ENCODE results near the gene METTL27. TPM values are rescaled to one million over a fixed set of nuclear protein-coding genes. Genes with fewer than 3 reads are reported as not detected.
A peak's percentile ranks its signal among the peaks of the same experiment; 100 is the strongest.

Gene METTL27
- total RNA-seq, 1 experiment from 2014 or later: 1.7 TPM

DNA sequence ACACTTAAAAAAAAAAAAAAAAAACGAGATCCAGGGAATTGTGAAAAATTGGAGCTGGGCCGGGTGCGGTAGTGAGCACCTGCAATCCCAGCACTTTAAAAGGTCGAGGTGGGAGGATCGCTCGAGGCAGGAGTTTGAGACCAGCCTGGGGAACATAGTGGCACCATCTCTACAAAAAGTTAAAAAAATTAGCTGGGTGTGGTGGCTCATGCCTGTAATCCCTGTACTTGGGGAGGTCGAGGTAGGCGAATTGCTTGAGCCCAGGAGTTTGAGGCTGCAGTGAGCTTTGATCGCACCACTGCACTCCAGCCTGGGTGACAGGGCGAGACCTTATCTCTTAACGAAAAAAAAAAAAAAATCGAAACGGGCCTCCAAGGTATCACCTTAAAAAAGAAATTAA lies 9.5 kb downstream of the METTL27 start:
- Histone ChIP-seq H3K4me1 (peaks cover 27% of the 10 kb centered on the region), H3K4me3 (ENCODE audit: low read depth, low read length) (peak overlapping the region; percentile 82), H3K36me3 (ENCODE audit: control insufficient read depth, insufficient read depth, low read length) (peaks cover 9% of the 10 kb centered on the region), H3K27me3 (replicated peaks; ENCODE audit: control insufficient read depth, insufficient read depth, low read length) (no peaks in the 10 kb centered on the region), H3K9me3 (no peaks in the 10 kb centered on the region)
- H3K9me3 Mint-ChIP-seq (ENCODE audit: unreplicated experiment): no peaks in the 10 kb centered on the region
- TF ChIP-seq CTCF (IDR thresholded peaks at IDR 0.05; ENCODE audit: insufficient read depth in 1 of 2, low read depth in 1 of 2, low read length in 1 of 2, severe bottlenecking in 1 of 2, unreplicated experiment in 1 of 2): no peak
- peaks cover 48% of the 10 kb centered on the region for H3K36me3 Mint-ChIP-seq (ENCODE audit: insufficient read depth, unreplicated experiment)
- H3K4me3 Mint-ChIP-seq (ENCODE audit: unreplicated experiment): peak overlapping the region; percentile 75
- H3K27me3 Mint-ChIP-seq (ENCODE audit: insufficient read depth, unreplicated experiment): no peaks in the 10 kb centered on the region
- intact Hi-C loops (cut with micrococcal nuclease; ENCODE audit: unreplicated experiment): loop anchor here (1.0 kb wide), 1 partner anchor 90 kb away; no protein-coding TSS in a partner anchor
- peak overlapping the region; percentile 98 for H3K27ac Mint-ChIP-seq (ENCODE audit: unreplicated experiment)
- H3K4me1 Mint-ChIP-seq (ENCODE audit: low read depth, unreplicated experiment): peaks cover 39% of the 10 kb centered on the region
- ChIA-PET CTCF (interaction anchor here (0.7 kb wide), 1 partner anchor 95 kb away, joined by 3 read pairs; no protein-coding TSS in a partner anchor), POLR2A (interaction anchor here (0.6 to 6.0 kb wide), 10 partner anchors 10 to 306 kb away, joined by 3 to 127 read pairs (median 6); partner anchors contain the start of genes ABHD11 and METTL27)
- DNase-seq: no peak
- no TSS peak for BruUV-seq (replicated peaks)

DNA sequence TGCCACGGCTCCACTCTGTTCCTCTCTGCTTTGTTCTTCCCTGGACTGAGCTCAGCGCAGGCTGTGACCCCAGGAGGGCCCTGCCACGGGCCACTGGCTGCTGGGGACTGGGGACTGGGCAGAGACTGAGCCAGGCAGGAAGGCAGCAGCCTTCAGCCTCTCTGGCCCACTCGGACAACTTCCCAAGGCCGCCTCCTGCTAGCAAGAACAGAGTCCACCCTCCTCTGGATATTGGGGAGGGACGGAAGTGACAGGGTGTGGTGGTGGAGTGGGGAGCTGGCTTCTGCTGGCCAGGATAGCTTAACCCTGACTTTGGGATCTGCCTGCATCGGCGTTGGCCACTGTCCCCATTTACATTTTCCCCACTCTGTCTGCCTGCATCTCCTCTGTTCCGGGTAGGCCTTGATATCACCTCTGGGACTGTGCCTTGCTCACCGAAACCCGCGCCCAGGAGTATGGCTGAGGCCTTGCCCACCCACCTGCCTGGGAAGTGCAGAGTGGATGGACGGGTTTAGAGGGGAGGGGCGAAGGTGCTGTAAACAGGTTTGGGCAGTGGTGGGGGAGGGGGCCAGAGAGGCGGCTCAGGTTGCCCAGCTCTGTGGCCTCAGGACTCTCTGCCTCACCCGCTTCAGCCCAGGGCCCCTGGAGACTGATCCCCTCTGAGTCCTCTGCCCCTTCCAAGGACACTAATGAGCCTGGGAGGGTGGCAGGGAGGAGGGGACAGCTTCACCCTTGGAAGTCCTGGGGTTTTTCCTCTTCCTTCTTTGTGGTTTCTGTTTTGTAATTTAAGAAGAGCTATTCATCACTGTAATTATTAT lies 10.3 kb downstream of the METTL27 start:
- no TSS peak for BruUV-seq (replicated peaks)
- peak overlapping the region; percentile 75 for H3K4me3 Mint-ChIP-seq (ENCODE audit: unreplicated experiment)
- no peaks in the 10 kb centered on the region for H3K9me3 Mint-ChIP-seq (ENCODE audit: unreplicated experiment)
- CTCF ChIA-PET: interaction anchor here (0.6 to 0.7 kb wide), 2 partner anchors 94 to 370 kb away, joined by 3 to 4 read pairs; no protein-coding TSS in a partner anchor
- POLR2A ChIA-PET: interaction anchor here (0.6 to 6.0 kb wide), 8 partner anchors 10 to 310 kb away, joined by 3 to 127 read pairs (median 9); partner anchors contain the start of genes ABHD11, BAZ1B, METTL27 and TBL2
- Histone ChIP-seq H3K27me3 (replicated peaks; ENCODE audit: control insufficient read depth, insufficient read depth, low read length) (no peaks in the 10 kb centered on the region), H3K4me3 (ENCODE audit: low read depth, low read length) (peak overlapping the region; percentile 82), H3K4me1 (peaks cover 34% of the 10 kb centered on the region), H3K36me3 (ENCODE audit: control insufficient read depth, insufficient read depth, low read length) (peaks cover 9% of the 10 kb centered on the region), H3K9me3 (no peaks in the 10 kb centered on the region)
- H3K4me1 Mint-ChIP-seq (ENCODE audit: low read depth, unreplicated experiment): peaks cover 46% of the 10 kb centered on the region
- H3K27ac Mint-ChIP-seq (ENCODE audit: unreplicated experiment): peak overlapping the region; percentile 98
- TF ChIP-seq CTCF (IDR thresholded peaks at IDR 0.05; ENCODE audit: insufficient read depth in 1 of 2, low read depth in 1 of 2, low read length in 1 of 2, severe bottlenecking in 1 of 2, unreplicated experiment in 1 of 2): no peak
- peak; percentile 97 for DNase-seq
- H3K27me3 Mint-ChIP-seq (ENCODE audit: insufficient read depth, unreplicated experiment): no peaks in the 10 kb centered on the region
- intact Hi-C loops (cut with micrococcal nuclease; ENCODE audit: unreplicated experiment): loop anchor here (1.0 to 2.0 kb wide), 2 partner anchors 61 to 89 kb away; partner anchors contain the start of gene CLDN3
- peaks cover 52% of the 10 kb centered on the region for H3K36me3 Mint-ChIP-seq (ENCODE audit: insufficient read depth, unreplicated experiment)

GRCh38 chr7:73831584-73831833 lies 10.8 kb downstream of the METTL27 start:
- POLR2A ChIA-PET: interaction anchor here (2.8 to 6.0 kb wide), 3 partner anchors 11 to 90 kb away, joined by 12 to 127 read pairs (median 52); partner anchors contain the start of genes ABHD11 and METTL27
- no peaks in the 10 kb centered on the region for H3K9me3 ChIP-seq
- DNase-seq: no peak
- Mint-ChIP-seq H3K36me3 (ENCODE audit: insufficient read depth, unreplicated experiment) (peaks cover 53% of the 10 kb centered on the region), H3K27ac (ENCODE audit: unreplicated experiment) (peak overlapping the region; percentile 98), H3K4me1 (ENCODE audit: low read depth, unreplicated experiment) (peaks cover 52% of the 10 kb centered on the region), H3K27me3 (ENCODE audit: insufficient read depth, unreplicated experiment) (no peaks in the 10 kb centered on the region), H3K9me3 (ENCODE audit: unreplicated experiment) (no peaks in the 10 kb centered on the region), H3K4me3 (ENCODE audit: unreplicated experiment) (peak overlapping the region; percentile 75)
- H3K27me3 ChIP-seq (replicated peaks; ENCODE audit: control insufficient read depth, insufficient read depth, low read length): no peaks in the 10 kb centered on the region
- TF ChIP-seq CTCF (IDR thresholded peaks at IDR 0.05; ENCODE audit: insufficient read depth in 1 of 2, low read depth in 1 of 2, low read length in 1 of 2, severe bottlenecking in 1 of 2, unreplicated experiment in 1 of 2): no peak
- BruUV-seq (replicated peaks): no TSS peak
- H3K4me3 ChIP-seq (ENCODE audit: low read depth, low read length): peak overlapping the region; percentile 82
- H3K36me3 ChIP-seq (ENCODE audit: control insufficient read depth, insufficient read depth, low read length): peaks cover 9% of the 10 kb centered on the region
- intact Hi-C loops (cut with micrococcal nuclease; ENCODE audit: unreplicated experiment): loop anchor here (2.0 kb wide), 1 partner anchor 61 kb away; the partner anchor contains the start of gene CLDN3
- peaks cover 39% of the 10 kb centered on the region for H3K4me1 ChIP-seq
- CTCF ChIA-PET: interaction anchor here (0.6 kb wide), 1 partner anchor 370 kb away, joined by 4 read pairs; no protein-coding TSS in a partner anchor

Data from Caco-2 (cell line).